Measurements from ENCODE around the gene TARM1. TPM values are rescaled to one million over a fixed set of nuclear protein-coding genes. Genes with fewer than 3 reads are reported as not detected.

Gene TARM1
- not detected in 2 replicates for total RNA-seq

DNA sequence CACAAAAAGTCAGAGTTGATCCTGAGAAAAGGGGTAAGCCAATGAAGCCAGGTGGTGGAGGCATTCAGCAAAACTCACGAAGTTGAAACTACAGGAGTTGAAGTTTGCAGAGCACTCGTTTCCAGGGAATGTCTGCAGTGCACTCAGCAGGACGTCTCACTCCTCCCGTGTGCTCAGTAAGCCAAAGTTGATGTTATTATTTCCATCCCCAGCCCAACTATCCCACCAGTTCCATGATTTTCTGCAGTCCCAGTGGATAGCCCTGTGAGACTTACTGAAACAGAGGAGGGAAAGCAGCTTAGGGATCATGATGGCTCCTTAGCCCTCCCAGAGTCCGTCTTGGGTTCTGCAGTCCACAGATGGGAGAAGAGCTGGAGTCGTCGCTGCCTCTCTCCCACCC is at the start of gene TARM1:
TARM1 (minus strand) TSS at position 334 of the 400 bp plus-strand sequence; CDS start at position 309, 25 bp downstream.

DNA sequence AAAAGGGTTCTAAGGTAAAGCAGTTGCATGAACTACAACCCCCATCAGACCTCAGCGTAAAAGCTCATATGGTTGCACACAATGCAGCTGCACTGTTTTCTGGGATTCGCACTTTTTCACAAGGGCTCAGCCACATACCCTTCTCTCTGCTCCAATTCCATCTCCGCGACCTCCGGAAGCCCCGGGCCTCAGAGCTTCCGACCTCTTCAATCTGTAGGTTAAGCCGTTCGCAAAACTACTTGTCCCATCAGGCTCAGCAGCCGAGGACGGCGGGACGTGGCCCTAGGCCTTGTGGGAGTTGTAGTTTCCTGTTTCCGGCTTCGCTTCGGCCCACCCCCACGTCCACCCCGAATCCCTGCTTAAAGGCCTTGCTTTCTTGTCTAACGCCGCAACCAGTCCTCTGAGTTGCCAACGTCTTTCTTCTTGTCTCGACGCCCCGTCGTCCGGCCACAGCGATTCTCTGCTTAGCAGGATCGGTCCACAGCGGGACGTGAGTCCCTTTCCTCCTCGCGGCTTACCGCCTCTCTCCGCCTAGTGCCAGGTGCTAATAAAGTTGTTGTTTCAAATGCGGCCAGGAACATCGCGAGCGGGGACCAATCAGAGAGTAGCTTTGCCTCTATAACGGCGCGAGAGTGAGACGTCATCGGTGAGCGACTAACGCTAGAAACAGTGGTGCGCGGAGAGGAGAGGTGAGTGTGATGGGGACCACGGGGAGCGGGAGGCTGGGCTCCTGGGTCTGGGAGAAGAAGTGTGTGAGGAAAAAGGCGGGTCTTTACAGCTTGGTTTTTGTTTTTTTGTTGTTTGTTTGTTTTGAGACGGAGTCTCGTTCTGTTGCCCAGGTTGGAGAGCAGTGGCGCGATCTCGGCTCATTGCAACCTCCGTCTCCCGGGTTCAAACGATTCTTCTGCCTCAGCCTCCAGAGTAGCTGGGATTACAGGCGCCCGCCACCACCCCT is 34.2 kb upstream of the TARM1 start, which contains the start of the genes PRPF31 and TFPT:
PRPF31 (plus strand) TSS at position 646 of the 955 bp plus-strand sequence. CDS start 2,525 bp downstream, outside the sequence.
TFPT (minus strand) TSS at position 549 of the 955 bp plus-strand sequence; CDS start at position 161, 388 bp downstream.

DNA sequence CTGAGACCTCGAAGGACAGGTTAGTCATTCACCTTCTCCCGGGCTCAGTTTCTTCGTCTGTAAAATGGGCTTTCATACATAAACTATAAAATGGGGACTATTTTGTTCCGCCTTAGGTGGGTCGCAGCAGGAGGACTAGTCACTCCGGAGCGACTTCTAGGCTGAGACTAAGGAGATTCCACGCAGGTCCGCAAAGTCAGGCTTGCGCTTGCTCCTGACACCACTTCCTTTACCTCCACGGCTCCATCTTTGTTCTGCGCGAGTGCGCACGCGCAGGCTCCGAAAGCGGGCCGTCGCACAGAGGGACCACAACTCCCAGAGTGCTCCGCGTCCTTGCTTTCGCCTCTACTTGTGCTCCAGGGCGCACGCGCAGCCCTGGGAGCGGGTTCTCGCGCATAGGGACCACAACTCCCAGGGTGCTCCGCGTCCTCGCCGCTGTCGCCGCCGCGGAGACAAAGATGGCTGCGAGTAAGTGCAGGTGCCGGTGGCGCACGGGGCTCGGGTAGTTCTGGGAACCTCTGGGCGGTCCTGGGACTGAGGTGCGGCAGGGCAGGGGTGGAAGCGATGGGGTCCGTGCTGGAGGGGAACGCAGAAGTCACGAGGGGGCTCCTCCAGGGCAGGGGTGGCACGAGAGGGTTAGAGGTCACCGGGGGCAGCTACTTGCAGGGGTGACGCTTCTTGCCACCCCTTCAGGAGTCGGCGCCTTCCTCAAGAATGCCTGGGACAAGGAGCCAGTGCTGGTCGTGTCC is 21.4 kb upstream of the TARM1 start, which contains the start of gene NDUFA3:
NDUFA3 (plus strand) TSS at position 435 of the 749 bp plus-strand sequence; CDS start at position 459, 24 bp downstream.

GRCh38 chr19:54100561-54100960 is 19.4 kb upstream of the TARM1 start, which contains the start of gene OSCAR:
OSCAR (minus strand) TSS chr19:54100803; CDS start chr19:54100792, 11 bp downstream.

DNA sequence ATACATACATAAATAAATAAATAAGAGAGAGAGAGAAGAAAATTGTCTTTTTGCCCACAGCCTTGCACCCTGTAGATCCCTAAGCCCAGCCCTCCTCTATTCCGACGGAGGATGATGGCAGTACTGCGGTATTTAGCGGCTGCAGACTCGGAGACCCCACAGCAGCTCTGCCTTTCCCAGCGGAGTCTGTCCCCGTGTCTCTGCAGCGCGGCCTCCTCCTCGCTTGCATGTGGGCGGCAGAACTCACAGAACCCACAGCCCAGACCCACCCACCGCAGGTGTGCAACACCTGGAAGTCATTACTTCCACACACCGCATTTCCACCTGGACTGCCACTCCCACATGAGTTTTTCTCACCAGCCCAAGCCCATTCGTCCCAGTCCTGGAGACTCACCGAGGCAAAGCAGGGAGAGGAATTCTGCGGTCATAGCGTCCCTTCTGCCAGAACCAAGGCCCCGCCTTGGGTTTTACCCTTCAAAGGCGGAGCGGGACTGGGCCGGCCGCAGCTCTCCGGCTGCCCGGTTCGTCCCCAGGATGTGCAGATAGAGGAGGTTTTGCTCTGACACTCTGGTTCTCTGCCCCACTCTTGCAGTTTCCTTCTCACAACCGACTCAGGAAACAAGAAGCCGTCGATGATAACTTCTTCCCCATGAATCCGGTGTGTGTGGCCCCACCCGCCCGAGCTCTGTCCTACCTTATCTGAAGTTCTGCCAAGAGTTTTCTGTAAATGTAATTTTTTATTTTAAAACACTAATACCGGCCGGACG is 17.6 kb downstream of the TARM1 start, which contains the start of gene VSTM1:
VSTM1 (minus strand) TSS at position 548 of the 767 bp plus-strand sequence; CDS start at position 428, 120 bp downstream.

Other genes starting within 250 kb of the TARM1 start
- gene MYADM, start 213.5 kb downstream of the TARM1 start, total RNA-seq = 2.1 and 6.2 TPM in 2 replicates
- gene PRKCG, start 199.2 kb downstream of the TARM1 start, total RNA-seq = not detected in 2 replicates
- gene CACNG7, start 172.1 kb downstream of the TARM1 start, total RNA-seq = 0.15 and 1.9 TPM in 2 replicates
- gene CACNG8, start 118.4 kb downstream of the TARM1 start, total RNA-seq = 0.61 and 0.65 TPM in 2 replicates
- gene CACNG6, start 89.7 kb downstream of the TARM1 start, total RNA-seq = 2.6 and 3.2 TPM in 2 replicates
- not detected in 2 replicates for gene VSTM1, start 17.5 kb downstream of the TARM1 start, total RNA-seq
- gene OSCAR, start 19.4 kb upstream of the TARM1 start, total RNA-seq = not detected in 2 replicates
- gene NDUFA3, start 21.5 kb upstream of the TARM1 start, total RNA-seq = 9.4 and 18.2 TPM in 2 replicates
- gene TFPT, start 34.3 kb upstream of the TARM1 start, total RNA-seq = 36.6 and 40.0 TPM in 2 replicates
- 75.7 and 92.9 TPM in 2 replicates for gene PRPF31, start 34.4 kb upstream of the TARM1 start, total RNA-seq
- gene CNOT3, start 56.4 kb upstream of the TARM1 start, total RNA-seq = 9.1 and 9.3 TPM in 2 replicates
- 7.8 and 12.2 TPM in 2 replicates for gene LENG1, start 78.4 kb upstream of the TARM1 start, total RNA-seq
- 0.32 TPM in 1 of 2 replicates, not detected in the other for gene TMC4, start 91.8 kb upstream of the TARM1 start, total RNA-seq
- 45.1 and 83.9 TPM in 2 replicates for gene MBOAT7, start 108.2 kb upstream of the TARM1 start, total RNA-seq
- gene TSEN34, start 109.9 kb upstream of the TARM1 start, total RNA-seq = 60.0 and 74.1 TPM in 2 replicates
- gene RPS9, start 119.5 kb upstream of the TARM1 start, total RNA-seq = 2,242 and 2,420 TPM in 2 replicates
- gene LILRB3, start 141.6 kb upstream of the TARM1 start, total RNA-seq = not detected in 2 replicates
- under 0.01 TPM in 1 of 2 replicates, not detected in the other for gene LILRA6, start 161.4 kb upstream of the TARM1 start, total RNA-seq
- not detected in 2 replicates for gene LILRB5, start 175.9 kb upstream of the TARM1 start, total RNA-seq
- gene LILRB2, start 199.7 kb upstream of the TARM1 start, total RNA-seq = not detected in 2 replicates
- not detected in 2 replicates for gene LILRA5, start 231.8 kb upstream of the TARM1 start, total RNA-seq